Suprapubic skin (tissue), 4 donors: Measurements from ENCODE around the gene LGALS7. TPM values are rescaled to one million over a fixed set of nuclear protein-coding genes. Genes with fewer than 3 reads are reported as not detected.
A peak's percentile ranks its signal among the peaks of the same experiment; 100 is the strongest.

ENCODE experiments used
- DNase-seq, 2 donors: peaks; one replicate each; pipeline ENCODE4 v3.0.0-alpha.2; 2019; ENCODE audit warnings: low spot score in 2 of 2
- H3K27ac ChIP-seq: fragments of 200-600 bp; sonication (generic); one replicate; pipeline ENCODE4 v1.5.1; 2019
- H3K27me3 ChIP-seq: fragments of 200-600 bp; sonication (generic); one replicate; pipeline ENCODE4 v1.5.1; 2019
- H3K36me3 ChIP-seq: fragments of 200-600 bp; sonication (generic); one replicate; pipeline ENCODE4 v1.5.1; 2019
- H3K4me1 ChIP-seq: fragments of 200-600 bp; sonication (generic); one replicate; pipeline ENCODE4 v1.5.1; 2019
- H3K4me3 ChIP-seq: fragments of 200-600 bp; sonication (generic); one replicate; pipeline ENCODE4 v1.5.1; 2019; ENCODE audit warnings: mild to moderate bottlenecking
- H3K9me3 ChIP-seq: fragments of 200-600 bp; sonication (generic); one replicate; pipeline ENCODE4 v1.5.1; 2019
- CTCF ChIP-seq, 2 donors: fragments of 200-600 bp in 1 of 2; fragments of 450-650 bp in 1 of 2; sonication (generic) in 1 of 2; IDR thresholded peaks; one replicate each; pipeline ENCODE4 v1.5.1; 2016 to 2019; ENCODE audit warnings: antibody characterized with exemption in 2 of 2, mild to moderate bottlenecking in 1 of 2, moderate library complexity in 1 of 2
- EP300 ChIP-seq: sonication (generic); formaldehyde crosslinking; IDR thresholded peaks from one replicate; pipeline ENCODE4 v1.6.1; 2017; ENCODE audit warnings: antibody characterized with exemption
- POLR2A ChIP-seq, 2 donors: fragments of 450-650 bp; IDR thresholded peaks; one replicate each; pipeline ENCODE4 v1.6.1; 2017; ENCODE audit warnings: antibody characterized with exemption in 2 of 2, mild to moderate bottlenecking in 2 of 2, moderate library complexity in 2 of 2
- POLR2AphosphoS5 ChIP-seq, 3 donors: sonication (generic); formaldehyde crosslinking; IDR thresholded peaks; one replicate each; pipeline ENCODE4 v1.6.1; 2017; ENCODE audit warnings: antibody characterized with exemption in 3 of 3
- WGBS: methylation state at CpG from one replicate; pipeline ENCODE4 v1.1.5; 2018; 5-methylcytosine and 5-hydroxymethylcytosine counted together
- total RNA-seq, 4 donors: library from RNA; depleted of rRNA; stranded (reverse); fragments of >200 nt; gene quantifications; one replicate each; pipeline ENCODE4 v1.1.0, GENCODE V29; 2016

LGALS7 gene
- total RNA-seq, 4 donors from 2014 or later = 51.3 to 1,491 (median 446) TPM

GRCh38 chr19:38737921-38738737, 35.2 kb downstream of the LGALS7 start:
- Histone ChIP-seq H3K36me3 (no peaks in the 10 kb centered on the region), H3K9me3 (no peaks in the 10 kb centered on the region), H3K27ac (no peak overlapping the region), H3K4me1 (peaks cover 31% of the 10 kb centered on the region), H3K4me3 (no peak overlapping the region), H3K27me3 (no peaks in the 10 kb centered on the region)
- TF ChIP-seq EP300 (no peak), CTCF (IDR thresholded peaks at IDR 0.05) (no peak)
- 97% methylated on average over 17 of the region's 21 CpGs for WGBS
- DNase-seq = no peak

- Histone ChIP-seq H3K36me3 (no peaks in the 10 kb centered on the region), H3K27me3 (no peaks in the 10 kb centered on the region), H3K4me3 (no peak overlapping the region), H3K9me3 (no peaks in the 10 kb centered on the region), H3K27ac (no peak overlapping the region), H3K4me1 (peaks cover 34% of the 10 kb centered on the region)
- no peak for DNase-seq
- WGBS = 53% methylated on average over 7 of the region's 22 CpGs
- TF ChIP-seq POLR2AphosphoS5 (IDR thresholded peaks at IDR 0.05) (no peak), POLR2A (IDR thresholded peaks at IDR 0.05) (no peak), CTCF (IDR thresholded peaks at IDR 0.05) (no peak), EP300 (no peak)
Measured at GRCh38 chr19:38737281-38737865, 35.9 kb downstream of the LGALS7 start.

DNA sequence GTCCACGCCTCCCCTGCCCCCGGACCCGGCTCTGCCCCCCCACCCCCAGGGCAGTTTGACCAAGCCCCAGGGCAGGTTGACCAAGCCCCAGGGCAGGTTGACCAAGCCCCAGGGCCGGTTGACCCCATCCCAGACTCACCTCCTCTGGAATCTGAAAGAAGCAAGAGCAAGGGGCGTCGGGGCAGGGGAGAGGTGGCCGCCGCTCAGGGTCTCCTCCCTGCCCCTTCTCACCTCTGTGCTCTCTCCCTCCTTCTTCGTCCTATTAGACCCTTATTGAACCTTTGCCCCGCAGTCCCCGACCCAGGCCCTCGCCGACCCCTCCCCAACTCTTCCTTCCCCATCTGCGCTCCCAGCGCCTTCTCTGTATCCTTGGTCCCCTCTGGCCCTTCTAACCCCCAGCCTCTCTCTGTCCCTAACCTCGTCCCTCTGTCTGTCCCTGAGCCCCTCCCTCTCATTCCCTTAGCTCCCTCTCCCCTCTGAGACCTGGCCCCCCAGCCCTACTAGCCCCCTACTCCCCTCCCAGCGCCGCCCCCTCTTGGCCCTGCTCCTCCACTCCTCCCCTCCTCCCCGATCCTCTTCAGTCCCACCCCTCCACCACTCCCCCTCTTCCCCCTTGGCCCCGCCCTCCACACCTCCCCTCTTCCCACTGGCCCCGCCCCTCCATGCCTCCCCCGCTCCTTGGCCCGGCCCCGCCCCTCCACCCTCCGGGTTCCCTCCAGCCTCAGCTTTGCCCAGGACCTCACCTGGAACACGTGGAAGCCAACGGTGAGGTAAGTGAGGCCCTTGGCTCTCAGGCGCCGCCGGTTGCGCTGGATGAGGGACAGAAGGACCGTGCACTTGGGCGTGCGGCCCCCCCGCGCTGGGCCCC, 36.7 kb downstream of the LGALS7 start:
- Histone ChIP-seq H3K27ac (peak overlapping the region; percentile 43), H3K27me3 (no peaks in the 10 kb centered on the region), H3K4me1 (peaks cover 41% of the 10 kb centered on the region), H3K4me3 (peak overlapping the region; percentile 45), H3K9me3 (no peaks in the 10 kb centered on the region), H3K36me3 (no peaks in the 10 kb centered on the region)
- TF ChIP-seq POLR2A (IDR thresholded peaks at IDR 0.05) (no peak), CTCF (IDR thresholded peaks at IDR 0.05) (no peak), POLR2AphosphoS5 (IDR thresholded peaks at IDR 0.05) (no peak), EP300 (no peak)
- DNase-seq = peak in 1 of 2 donors; percentile 81
- 16% methylated on average over 26 of the region's 36 CpGs for WGBS

DNA sequence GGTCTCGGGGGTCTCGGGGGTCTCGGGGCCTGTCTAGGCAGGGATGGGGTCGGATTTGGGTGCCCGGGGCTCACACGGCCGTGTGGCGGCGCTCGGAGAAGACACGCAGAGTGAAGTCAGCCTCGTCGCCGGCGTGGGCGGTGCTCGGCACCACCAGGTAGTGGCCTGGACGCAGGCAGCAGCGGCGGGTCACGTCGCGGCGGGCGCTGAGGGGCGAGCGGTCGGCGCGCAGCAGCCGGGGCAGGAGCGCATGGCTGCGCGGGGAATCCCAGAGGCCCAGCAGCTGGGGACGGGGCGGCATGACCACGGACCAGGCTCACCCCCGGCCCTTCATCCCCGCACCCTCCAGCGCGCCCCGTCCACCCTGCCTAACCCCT, 37.3 kb downstream of the LGALS7 start:
- no peak for TF ChIP-seq EP300
- TF ChIP-seq CTCF (IDR thresholded peaks at IDR 0.05) = no peak
- no peak for TF ChIP-seq POLR2AphosphoS5 (IDR thresholded peaks at IDR 0.05)
- no peak for TF ChIP-seq POLR2A (IDR thresholded peaks at IDR 0.05)
- peak overlapping the region; percentile 43 for H3K27ac ChIP-seq
- peak overlapping the region; percentile 45 for H3K4me3 ChIP-seq
- 0% methylated on average over 3 of the region's 42 CpGs for WGBS
- no peak for DNase-seq
- no peaks in the 10 kb centered on the region for H3K27me3 ChIP-seq
- peaks cover 47% of the 10 kb centered on the region for H3K4me1 ChIP-seq
- H3K9me3 ChIP-seq = no peaks in the 10 kb centered on the region
- peaks cover under 1% of the 10 kb centered on the region for H3K36me3 ChIP-seq

DNA sequence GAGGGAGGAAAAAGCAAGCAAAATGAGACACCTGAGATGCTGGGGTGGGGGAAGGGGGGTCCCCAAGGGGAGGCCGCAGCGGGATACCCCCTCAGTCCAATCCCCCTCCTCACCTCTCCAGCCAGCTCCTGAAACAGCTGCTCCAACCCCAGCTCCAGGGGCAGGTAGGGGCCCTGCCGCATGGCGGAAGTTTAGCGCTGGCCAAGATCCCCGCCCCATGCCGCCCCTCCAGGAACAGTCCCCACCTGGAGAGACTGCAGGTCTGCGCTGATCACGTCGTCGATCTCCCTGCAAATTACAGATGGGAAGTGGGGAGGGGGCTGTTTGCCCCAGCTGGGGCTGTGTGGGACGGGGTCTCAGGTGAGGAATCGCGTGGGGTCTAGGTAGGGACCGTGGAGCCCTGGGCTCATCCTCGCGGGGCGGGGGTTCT, 38.0 kb downstream of the LGALS7 start:
- WGBS = 33% methylated on average over 2 of the region's 18 CpGs
- H3K27me3 ChIP-seq = no peaks in the 10 kb centered on the region
- H3K4me3 ChIP-seq = no peak overlapping the region
- H3K9me3 ChIP-seq = no peaks in the 10 kb centered on the region
- H3K4me1 ChIP-seq = peaks cover 48% of the 10 kb centered on the region
- H3K36me3 ChIP-seq = peaks cover 8% of the 10 kb centered on the region
- DNase-seq = no peak
- peak overlapping the region; percentile 72 for H3K27ac ChIP-seq
- TF ChIP-seq POLR2A (IDR thresholded peaks at IDR 0.05) (no peak), CTCF (IDR thresholded peaks at IDR 0.05) (no peak), EP300 (no peak), POLR2AphosphoS5 (IDR thresholded peaks at IDR 0.05) (no peak)
